Measurements from ENCODE around the gene SELENOO.

- no peak for TF ChIP-seq EP300 (IDR thresholded peaks at IDR 0.05)
- TF ChIP-seq CTCF (IDR thresholded peaks at IDR 0.05) = no peak
Measured at GRCh38 chr22:50169181-50169759, 31.5 kb upstream of the SELENOO start.

Measured in ovary (tissue), 3 donors.